Stimulated activated CD8-positive, alpha-beta memory T cell treated with anti-CD3 and anti-CD28 coated beads, Interleukin-15, amount 100 ng/mL, for 24 hours (primary cell): Measurements from ENCODE around the gene FAM236C.
"Not testable (repeated sequence)": the region's sequence is repeated elsewhere in the genome, so short reads cannot be mapped to it uniquely, and the experiment has no call there.

Experiments
- DNase-seq: peaks from one replicate; pipeline ENCODE4 v3.0.0-alpha.2; 2020; ENCODE audit warnings: low read depth

The FAM236C gene

GRCh38 chrX:72912315-72912714 is at the start of gene FAM236C:
Gene FAM236C, plus strand, starts transcription at chrX:72912615. Its CDS starts 100 bp downstream, at chrX:72912715.
- DNase-seq: not testable (repeated sequence)

DNA sequence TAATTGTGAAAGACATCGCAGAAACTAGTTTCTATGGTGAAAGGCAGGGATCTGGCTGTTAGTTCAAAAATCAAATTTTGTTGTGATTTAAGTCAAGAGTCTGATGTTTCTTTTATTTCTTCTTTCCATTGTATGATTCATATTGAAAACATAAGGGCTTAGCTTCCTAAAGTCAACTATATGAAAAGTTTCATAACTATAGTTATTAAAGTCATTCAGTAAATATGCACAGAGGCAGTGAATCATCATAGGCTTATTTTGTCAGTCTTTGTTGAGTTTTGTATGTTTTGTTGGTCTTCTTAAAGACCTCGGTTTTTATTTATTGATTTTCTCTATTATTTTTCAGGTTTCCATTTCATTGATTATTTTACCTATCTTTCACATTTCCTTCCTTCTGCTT is 29.5 kb upstream of the FAM236C start:
- DNase-seq: not testable (repeated sequence)

- DNase-seq: not testable (repeated sequence)
Measured at GRCh38 chrX:72889740-72890139, 22.7 kb upstream of the FAM236C start.

DNA sequence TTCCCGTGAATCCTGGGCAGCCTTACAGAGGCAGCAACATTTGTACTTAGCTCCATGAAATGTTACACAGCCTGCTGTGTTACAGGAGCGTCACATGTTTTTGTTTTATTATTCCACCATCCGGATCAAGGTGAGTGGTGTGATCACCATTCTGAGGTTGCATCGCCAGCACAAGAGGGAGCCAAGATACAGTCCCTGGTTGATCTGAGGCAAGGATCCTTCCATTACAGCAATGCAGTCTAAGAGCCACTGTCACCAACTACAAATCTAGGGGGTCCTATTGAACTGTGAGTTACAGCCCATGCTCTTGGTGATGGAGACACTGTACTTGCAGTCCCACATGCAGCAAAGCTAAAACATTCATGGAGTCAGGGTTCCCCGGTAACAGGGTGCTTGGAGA is 3.7 kb downstream of the FAM236C start:
- not testable (repeated sequence) for DNase-seq

DNA sequence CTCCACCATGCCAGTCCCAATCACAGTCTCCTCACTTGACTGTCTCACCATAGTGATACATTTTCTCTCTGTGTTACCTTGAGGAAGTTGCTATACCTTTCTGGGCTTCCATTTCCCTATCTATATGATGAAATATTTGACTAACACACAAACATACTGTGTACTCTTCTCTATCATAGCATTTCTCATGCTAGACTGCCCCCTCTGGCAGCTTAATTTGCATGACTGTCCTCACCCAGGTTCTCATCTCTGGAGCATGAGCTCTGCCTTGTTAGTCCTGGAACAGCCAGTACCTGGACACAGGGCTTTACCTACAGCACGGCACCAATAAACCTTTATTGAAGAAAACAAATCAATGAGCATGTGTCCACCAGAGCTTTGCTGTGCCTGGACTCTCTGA is 19.9 kb downstream of the FAM236C start:
- not testable (repeated sequence) for DNase-seq

DNA sequence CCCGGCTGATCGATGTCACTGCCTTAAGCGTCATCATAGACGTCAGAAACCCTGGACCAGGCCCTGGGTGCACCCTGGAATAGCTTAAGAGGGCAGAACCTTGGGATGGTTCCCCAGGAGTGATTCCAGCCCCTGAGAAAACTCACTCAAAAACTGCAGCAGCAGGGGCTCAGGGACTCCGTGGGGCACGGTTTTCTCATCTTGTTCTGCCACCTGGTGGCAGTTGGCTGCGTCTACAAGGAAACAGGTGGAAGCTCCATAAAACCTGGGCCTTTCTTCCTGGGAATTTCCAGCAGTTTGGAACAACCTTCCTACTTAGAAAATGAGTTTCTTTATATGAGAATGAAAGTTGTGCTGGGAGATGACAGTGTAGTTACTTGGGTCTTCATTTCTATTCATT is 24.0 kb downstream of the FAM236C start:
- not testable (repeated sequence) for DNase-seq

- DNase-seq: not testable (repeated sequence)
Measured at GRCh38 chrX:72936882-72937455, 24.6 kb downstream of the FAM236C start.

- not testable (repeated sequence) for DNase-seq
Measured at GRCh38 chrX:72937906-72938305, 25.5 kb downstream of the FAM236C start, which contains the start of gene FAM236A. Gene FAM236A, plus strand, starts transcription at chrX:72938206. Its CDS starts 57 bp downstream, at chrX:72938263.

DNA sequence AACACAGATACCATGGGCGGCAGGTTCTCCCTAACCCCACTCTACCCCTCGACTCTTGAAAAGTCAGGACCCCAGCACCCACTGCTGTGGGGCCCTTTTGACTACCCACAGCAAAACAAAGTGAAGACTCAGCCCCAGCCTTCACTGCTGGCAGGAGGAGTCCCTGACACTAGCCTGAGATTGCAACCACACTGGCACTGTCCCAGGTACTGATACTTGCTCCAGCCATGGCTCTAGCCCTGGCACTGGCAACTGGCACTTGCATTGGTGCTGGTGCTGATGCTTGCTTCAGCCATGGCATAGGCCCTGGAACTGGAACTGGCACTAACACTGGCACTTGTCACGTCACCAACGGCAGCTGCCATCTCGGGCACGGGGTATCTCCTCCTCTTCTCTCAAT is 29.9 kb downstream of the FAM236C start:
- DNase-seq: not testable (repeated sequence)

DNA sequence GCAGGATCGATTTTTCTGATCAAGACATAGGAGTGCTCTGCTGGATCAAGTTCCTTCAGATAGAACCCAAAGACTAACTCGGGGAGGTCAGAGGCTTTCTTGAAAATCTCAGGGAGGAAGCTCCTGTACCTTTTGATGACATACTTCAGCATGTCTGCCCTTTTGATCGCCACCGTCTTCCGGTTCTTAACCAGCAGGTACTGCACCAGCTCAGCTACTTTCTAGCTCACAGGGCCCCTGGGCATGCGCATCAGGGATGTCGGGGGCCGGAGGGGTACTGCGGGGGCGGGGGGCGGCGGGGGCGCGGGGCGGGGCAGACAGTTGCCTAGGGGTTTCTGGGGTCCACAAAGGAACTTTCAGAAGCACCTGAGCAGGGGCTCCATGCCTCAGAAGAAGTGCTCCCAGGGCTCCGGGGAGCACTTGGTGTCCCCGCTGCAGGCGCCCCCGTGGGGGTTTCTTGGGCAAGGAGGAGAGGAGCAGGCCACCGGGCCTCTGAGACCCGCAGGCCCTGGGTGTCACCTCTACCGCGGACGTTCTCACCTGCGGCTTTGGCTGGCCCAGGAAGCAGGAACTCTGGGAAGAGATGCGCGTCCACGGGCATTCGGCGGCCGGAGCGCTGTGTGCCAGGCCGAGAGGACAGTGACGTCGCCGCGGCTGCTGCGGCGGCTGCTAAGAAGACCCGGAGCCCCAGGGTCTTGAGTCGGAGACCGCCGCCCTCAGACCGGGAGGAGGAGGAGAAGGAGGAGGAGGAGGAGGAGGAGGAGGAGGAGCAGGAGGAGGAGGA is 30.8 kb downstream of the FAM236C start:
- not testable (repeated sequence) for DNase-seq

GRCh38 chrX:72943819-72944169 is 31.4 kb downstream of the FAM236C start, which contains the start of gene DMRTC1:
Gene DMRTC1, minus strand, starts transcription at chrX:72943837. Its CDS starts 68,143 bp downstream, at chrX:72875694.
- DNase-seq: not testable (repeated sequence)

DNA sequence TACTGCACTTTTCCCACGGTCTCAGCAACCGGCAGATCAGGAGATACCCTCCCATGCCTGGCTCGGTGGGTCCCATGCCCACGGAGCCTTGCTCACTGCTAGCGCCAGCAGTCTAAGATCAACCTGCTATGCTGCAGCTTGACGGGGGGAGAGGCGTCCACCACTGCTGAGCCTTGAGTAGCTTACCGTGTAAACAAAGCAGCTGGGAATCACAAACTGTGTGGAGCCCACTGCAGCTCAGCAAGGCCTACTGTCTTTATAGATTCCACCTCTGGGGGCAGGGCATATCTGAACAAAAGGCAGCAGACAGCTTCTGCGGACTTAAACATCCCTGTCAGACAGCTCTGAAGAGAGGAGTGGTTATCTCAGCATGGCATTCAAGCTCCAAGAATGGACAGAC is 47.6 kb downstream of the FAM236C start:
- not testable (repeated sequence) for DNase-seq
